ENCODE results near the gene MOG.

MOG gene

GRCh38 chr6:29641430-29642148 is 15.3 kb upstream of the MOG start:
- H3K9me3 ChIP-seq (ENCODE audit: insufficient read depth, low read length, severe bottlenecking), result no peaks in the 10 kb centered on the region
- DNase-seq (no peak), ATAC-seq (ENCODE audit: insufficient read depth, low read depth) (no peak)
- no peak overlapping the region for H3K4me3 ChIP-seq (ENCODE audit: low read depth in 1 of 2, low read length in 2 of 2)
- H4K20me1 ChIP-seq (ENCODE audit: insufficient read depth, low read length), result no peaks in the 10 kb centered on the region
- H3K79me2 ChIP-seq (ENCODE audit: insufficient read depth, low read length), result no peaks in the 10 kb centered on the region
- H3K4me1 ChIP-seq (ENCODE audit: insufficient read depth, low read length), result no peaks in the 10 kb centered on the region
- H3K4me2 ChIP-seq (ENCODE audit: insufficient read depth, low read length), result no peak overlapping the region
- no peaks in the 10 kb centered on the region for H3K36me3 ChIP-seq (ENCODE audit: insufficient read depth, low read length)
- H3K27ac ChIP-seq (ENCODE audit: low read length), result no peak overlapping the region
- no peaks in the 10 kb centered on the region for H3K27me3 ChIP-seq (ENCODE audit: insufficient read depth, low read length, poor library complexity)
- H3K9ac ChIP-seq (ENCODE audit: low read depth, low read length), result no peak overlapping the region
- TF ChIP-seq EZH2 (IDR thresholded peaks at IDR 0.05; ENCODE audit: borderline replicate concordance, low read depth, low read length, severe bottlenecking), result no peak
- no peak for TF ChIP-seq CTCF (IDR thresholded peaks at IDR 0.05; ENCODE audit: borderline replicate concordance, extremely low read depth, low read length, poor library complexity, severe bottlenecking)
- no peak overlapping the region for H2AFZ ChIP-seq (ENCODE audit: low read depth, low read length)

GRCh38 chr6:29647927-29648642 is 8.8 kb upstream of the MOG start:
- Histone ChIP-seq H3K4me1 (ENCODE audit: insufficient read depth, low read length) (peaks cover 15% of the 10 kb centered on the region), H3K27ac (ENCODE audit: low read length) (no peak overlapping the region), H3K4me2 (ENCODE audit: insufficient read depth, low read length) (no peak overlapping the region), H3K9me3 (ENCODE audit: insufficient read depth, low read length, severe bottlenecking) (no peaks in the 10 kb centered on the region), H3K4me3 (ENCODE audit: low read depth in 1 of 2, low read length in 2 of 2) (no peak overlapping the region), H3K79me2 (ENCODE audit: insufficient read depth, low read length) (no peaks in the 10 kb centered on the region), H2AFZ (ENCODE audit: low read depth, low read length) (no peak overlapping the region), H3K27me3 (ENCODE audit: insufficient read depth, low read length, poor library complexity) (no peaks in the 10 kb centered on the region), H4K20me1 (ENCODE audit: insufficient read depth, low read length) (no peaks in the 10 kb centered on the region), H3K9ac (ENCODE audit: low read depth, low read length) (no peak overlapping the region), H3K36me3 (ENCODE audit: insufficient read depth, low read length) (no peaks in the 10 kb centered on the region)
- TF ChIP-seq CTCF (IDR thresholded peaks at IDR 0.05; ENCODE audit: borderline replicate concordance, extremely low read depth, low read length, poor library complexity, severe bottlenecking) (peak; percentile 83), EZH2 (IDR thresholded peaks at IDR 0.05; ENCODE audit: borderline replicate concordance, low read depth, low read length, severe bottlenecking) (no peak)
- ATAC-seq (ENCODE audit: insufficient read depth, low read depth) (no peak), DNase-seq (no peak)

GRCh38 chr6:29649701-29650673 is 6.9 kb upstream of the MOG start:
- Histone ChIP-seq H2AFZ (ENCODE audit: low read depth, low read length) (peak overlapping the region; percentile 99), H3K27ac (ENCODE audit: low read length) (peak overlapping the region; percentile 86), H3K9ac (ENCODE audit: low read depth, low read length) (peak overlapping the region; percentile 57), H3K4me1 (ENCODE audit: insufficient read depth, low read length) (peaks cover 15% of the 10 kb centered on the region), H3K79me2 (ENCODE audit: insufficient read depth, low read length) (no peaks in the 10 kb centered on the region), H3K27me3 (ENCODE audit: insufficient read depth, low read length, poor library complexity) (no peaks in the 10 kb centered on the region), H3K36me3 (ENCODE audit: insufficient read depth, low read length) (no peaks in the 10 kb centered on the region), H3K4me2 (ENCODE audit: insufficient read depth, low read length) (peak overlapping the region; percentile 90), H3K4me3 (ENCODE audit: low read depth in 1 of 2, low read length in 2 of 2) (peak overlapping the region; percentile 27 to 76), H3K9me3 (ENCODE audit: insufficient read depth, low read length, severe bottlenecking) (no peaks in the 10 kb centered on the region), H4K20me1 (ENCODE audit: insufficient read depth, low read length) (no peaks in the 10 kb centered on the region)
- TF ChIP-seq CTCF (IDR thresholded peaks at IDR 0.05; ENCODE audit: borderline replicate concordance, extremely low read depth, low read length, poor library complexity, severe bottlenecking) (peak; percentile 98), EZH2 (IDR thresholded peaks at IDR 0.05; ENCODE audit: borderline replicate concordance, low read depth, low read length, severe bottlenecking) (no peak)
- DNase-seq (peak; percentile 96), ATAC-seq (ENCODE audit: insufficient read depth, low read depth) (peak; percentile 94)
